A549 (cell line): ENCODE data around the gene LUZP1. TPM values are rescaled to one million over a fixed set of nuclear protein-coding genes. Genes with fewer than 3 reads are reported as not detected.
"Not testable (repeated sequence)": the region's sequence is repeated elsewhere in the genome, so short reads cannot be mapped to it uniquely, and the experiment has no call there.

ENCODE experiments used
- ATAC-seq, 2 experiments: fragments of 200-7000 bp in 1 of 2; fragments of >200 bp in 1 of 2; cut with Nextera tagmentation in 1 of 2; cut with Tn5 transposase in 1 of 2; 3 replicates each; pipeline versions ENCODE4 v1.8.0 to v1.9.1; 2018 to 2020; ENCODE audit warnings: mild to moderate bottlenecking in 1 of 2, moderate library complexity in 1 of 2
- CTCF ChIA-PET: fragments of 300-600 bp; sonication (Branson Sonifier 250); formaldehyde crosslinking; extraction: SDS; loops from one replicate; lab custom pipeline; 2021; ENCODE audit warnings: antibody characterized with exemption, inconsistent platforms; lab: Yijun Ruan, JAX
- POLR2A ChIA-PET: fragments of 350-600 bp; formaldehyde crosslinking; extraction: SDS; loops from one replicate; lab custom pipeline; 2021; ENCODE audit warnings: antibody characterized with exemption, inconsistent platforms; lab: Yijun Ruan, JAX
- DNase-seq, 2 experiments: peaks; one replicate each; pipeline versions ENCODE4 v3.0.0 to v3.0.0-alpha.2; 2011 to 2016; ENCODE audit warnings: low read depth in 1 of 2, low spot score in 1 of 2
- FAIRE-seq: peaks from 2 replicates; lab custom pipeline; 2011; peaks lifted over from hg19 to GRCh38; lab: Jason Lieb, UNC
- H3K27ac ChIP-seq, 2 experiments: fragments of >200 bp; sonication (Bioruptor Twin); formaldehyde crosslinking; 3 replicates each; pipeline ENCODE4 v1.5.1; 2016 to 2017
- H3K4me1 ChIP-seq: fragments of >200 bp; sonication (Bioruptor Twin); formaldehyde crosslinking; 3 replicates; pipeline ENCODE4 v1.6.1; 2016
- H3K4me2 ChIP-seq: fragments of >200 bp; sonication (Bioruptor Twin); formaldehyde crosslinking; 3 replicates; pipeline ENCODE4 v1.6.1; 2016
- H3K4me3 ChIP-seq: fragments of >200 bp; sonication (Bioruptor Twin); formaldehyde crosslinking; 3 replicates; pipeline ENCODE4 v1.5.1; 2016
- H3K9me3 ChIP-seq: fragments of >200 bp; sonication (Bioruptor Twin); formaldehyde crosslinking; 3 replicates; pipeline ENCODE4 v1.6.1; 2016
- ATOH8 ChIP-seq: fragments of 250-450 bp; sonication (Bioruptor Pico); IDR thresholded peaks from 2 replicates; pipeline ENCODE4 v1.5.0; 2020; ENCODE audit warnings: low read depth, mild to moderate bottlenecking, moderate library complexity
- CBX8 ChIP-seq: fragments of 200-600 bp; sonication (generic); IDR thresholded peaks from 2 replicates; pipeline ENCODE4 v1.6.1; 2016
- CEBPB ChIP-seq, 2 experiments: fragments of >200 bp in 1 of 2; sonication (Bioruptor Twin) in 1 of 2; formaldehyde crosslinking in 1 of 2; IDR thresholded peaks; 2 replicates each; pipeline ENCODE4 v1.6.1; 2012 to 2016
- E2F6 ChIP-seq: IDR thresholded peaks from 2 replicates; pipeline ENCODE4 v1.6.1; 2012; ENCODE audit warnings: low read depth, borderline replicate concordance
- EHMT2 ChIP-seq: fragments of 200-600 bp; sonication (generic); IDR thresholded peaks from 2 replicates; pipeline ENCODE4 v1.6.1; 2016; ENCODE audit warnings: antibody characterized with exemption, low read depth, mild to moderate bottlenecking, moderate library complexity
- EP300 ChIP-seq, 2 experiments: fragments of >200 bp; sonication (Bioruptor Twin); formaldehyde crosslinking; IDR thresholded peaks; 2 replicates in 1 of 2; 3 replicates in 1 of 2; pipeline ENCODE4 v1.6.1; 2016 to 2017
- ESRRA ChIP-seq: fragments of 150-350 bp; IDR thresholded peaks from 2 replicates; pipeline ENCODE4 v1.6.1; 2014; ENCODE audit warnings: mild to moderate bottlenecking, low read length, borderline replicate concordance
- FOSL2 ChIP-seq, 2 experiments: fragments of 450-650 bp in 1 of 2; fragments of >200 bp in 1 of 2; sonication (Bioruptor Twin) in 1 of 2; formaldehyde crosslinking; IDR thresholded peaks; 2 replicates each; pipeline versions ENCODE4 v1.5.0 to v1.6.1; 2016 to 2020; ENCODE audit warnings: mild to moderate bottlenecking in 1 of 2, moderate library complexity in 1 of 2
- HOXA7 ChIP-seq: fragments of 250-450 bp; sonication (Bioruptor Pico); IDR thresholded peaks from 2 replicates; pipeline ENCODE4 v1.5.0; 2020; ENCODE audit warnings: mild to moderate bottlenecking, moderate library complexity
- HOXB13 ChIP-seq: fragments of 250-450 bp; sonication (Bioruptor Pico); IDR thresholded peaks from 2 replicates; pipeline ENCODE4 v1.5.0; 2020; ENCODE audit warnings: low read depth, mild to moderate bottlenecking, moderate library complexity
- JUNB ChIP-seq: fragments of >200 bp; sonication (Bioruptor Twin); formaldehyde crosslinking; IDR thresholded peaks from 2 replicates; pipeline ENCODE4 v1.6.1; 2016
- KDM5A ChIP-seq: fragments of 200-600 bp; sonication (generic); IDR thresholded peaks from 2 replicates; pipeline ENCODE4 v1.6.1; 2016; ENCODE audit warnings: antibody characterized with exemption, mild to moderate bottlenecking
- MYC ChIP-seq: IDR thresholded peaks from 2 replicates; pipeline ENCODE4 v1.6.1; 2012; ENCODE audit warnings: mild to moderate bottlenecking, inconsistent platforms, low read length, improper control_type of control experiment, borderline replicate concordance
- RAD21 ChIP-seq, 2 experiments: fragments of >200 bp in 1 of 2; sonication (Bioruptor Twin) in 1 of 2; formaldehyde crosslinking in 1 of 2; IDR thresholded peaks in 1 of 2; conservative IDR thresholded peaks in 1 of 2; 2 replicates in 1 of 2; 3 replicates in 1 of 2; pipeline ENCODE4 v1.6.1; 2012 to 2018; ENCODE audit warnings: inconsistent platforms in 1 of 2
- RCOR1 ChIP-seq: fragments of 150-350 bp; IDR thresholded peaks from 2 replicates; pipeline ENCODE4 v1.6.1; 2014; ENCODE audit warnings: antibody characterized with exemption, low read length, low read depth
- RNF2 ChIP-seq: fragments of 200-600 bp; sonication (generic); IDR thresholded peaks from 2 replicates; pipeline ENCODE4 v1.6.1; 2016; ENCODE audit warnings: low read depth, mild to moderate bottlenecking, antibody characterized with exemption, moderate library complexity, borderline replicate concordance
- TP53 ChIP-seq: fragments of 250-450 bp; sonication (Bioruptor Pico); IDR thresholded peaks from 2 replicates; pipeline ENCODE4 v1.5.0; 2021; ENCODE audit warnings: mild to moderate bottlenecking, moderate library complexity
- WGBS: methylation state at CpG from one replicate; pipeline ENCODE4 v1.1.6; 2017; ENCODE audit errors: missing lambda C conversion rate; 5-methylcytosine and 5-hydroxymethylcytosine counted together
- polyA plus RNA-seq, 4 experiments: library from polyadenylated mRNA; depleted of rRNA in 3 of 4; stranded (reverse); fragments of >200 nt; fragmentation: RNase III in 1 of 4; extraction: RNeasy Plus Mini Kit Qiagen cat#74134 plus additional on column Dnase treatment in 1 of 4; gene quantifications; 2 replicates in 3 of 4; 3 replicates in 1 of 4; pipeline ENCODE4 v1.2.3, GENCODE V29; 2011 to 2017
- TF ChIP-seq, protein P1 (sequence below): fragments of >200 bp; sonication (Bioruptor Twin); formaldehyde crosslinking; IDR thresholded peaks from 2 replicates; pipeline ENCODE4 v1.6.1; 2016

The LUZP1 gene
- polyA plus RNA-seq, 2 of the 4 experiments (the other 2 are of a cell fraction) = 18.2 to 26.2 TPM

GRCh38 chr1:23209770-23210169, 41.1 kb upstream of the LUZP1 start:
- ChIA-PET POLR2A (interaction anchor here (0.7 to 1.2 kb wide), 2 partner anchors 13 to 15 kb away, joined by 3 read pairs; no protein-coding TSS in a partner anchor), CTCF (interaction anchor here (1.6 to 3.3 kb wide), 4 partner anchors 12 to 110 kb away, joined by 5 to 13 read pairs (median 8); no protein-coding TSS in a partner anchor)
- ATAC-seq = no peak
- Histone ChIP-seq H3K4me2 (no peak overlapping the region), H3K4me3 (no peak overlapping the region), H3K9me3 (no peaks in the 10 kb centered on the region), H3K4me1 (peaks cover 47% of the 10 kb centered on the region), H3K27ac (peak overlapping the region; percentile 4 to 65; a peak in 5 of 6 replicates)
- FAIRE-seq = no peak
- WGBS = 78% methylated on average over 4 of the region's 4 CpGs
- TF ChIP-seq HOXB13 (CRISPR knock-in tag) (no peak), HOXA7 (no peak), TP53 (CRISPR knock-in tag) (no peak), ATOH8 (CRISPR knock-in tag) (no peak), EHMT2 (no peak), KDM5A (no peak), FOSL2 (IDR thresholded peaks at IDR 0.05) (no peak), FOSL2 (CRISPR knock-in tag; IDR thresholded peaks at IDR 0.05) (no peak), E2F6 (no peak), JUNB (no peak), CEBPB (IDR thresholded peaks at IDR 0.05) (no peak), ESRRA (no peak), CBX8 (no peak)
- DNase-seq = no peak

DNA sequence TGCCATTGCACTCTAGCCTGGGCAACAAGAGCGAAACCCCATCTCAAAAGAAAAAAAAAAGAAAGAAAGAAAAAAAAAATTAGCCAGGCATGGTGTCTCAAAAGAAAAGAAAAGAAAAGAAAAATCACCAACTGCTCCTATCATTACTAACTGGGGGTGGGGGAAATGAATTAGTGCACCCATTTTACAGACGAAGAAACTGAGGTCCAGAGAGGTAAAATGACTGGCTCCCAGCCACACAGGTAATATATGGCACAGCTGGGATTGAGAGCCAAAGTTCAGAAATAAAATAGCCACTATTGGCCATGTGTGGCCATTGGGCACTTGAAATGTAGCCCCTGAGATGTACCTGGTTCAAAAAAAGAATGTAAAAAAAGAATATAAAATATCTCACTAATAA, 39.9 kb upstream of the LUZP1 start:
- no peak overlapping the region for H3K4me2 ChIP-seq
- TF ChIP-seq EP300 (IDR thresholded peaks at IDR 0.05) (no peak), MYC (no peak), RNF2 (no peak), FOSL2 (IDR thresholded peaks at IDR 0.05) (no peak), FOSL2 (CRISPR knock-in tag; IDR thresholded peaks at IDR 0.05) (no peak), RCOR1 (no peak), E2F6 (no peak), CEBPB (IDR thresholded peaks at IDR 0.05) (no peak)
- ATAC-seq = no peak
- ChIA-PET CTCF (interaction anchor here (1.0 to 3.3 kb wide), 3 partner anchors 9 to 24 kb away, joined by 3 to 13 read pairs (median 4); partner anchors contain the start of gene HTR1D), POLR2A (no interaction called here)
- no peak overlapping the region for H3K4me3 ChIP-seq
- 92% methylated on average over 2 of the region's 2 CpGs for WGBS
- FAIRE-seq = no peak
- peaks cover 36% of the 10 kb centered on the region for H3K4me1 ChIP-seq
- H3K9me3 ChIP-seq = no peaks in the 10 kb centered on the region
- peak overlapping the region in 1 of 2 experiments; percentile 69; a peak in 2 of 6 replicates for H3K27ac ChIP-seq
- no peak for DNase-seq

- CTCF ChIA-PET = interaction anchor here (0.8 to 1.6 kb wide), 3 partner anchors 8 to 23 kb away, joined by 3 to 4 read pairs (median 3); partner anchors contain the start of gene HTR1D
- H3K4me2 ChIP-seq, H3K4me3 ChIP-seq, FAIRE-seq, ATAC-seq, H3K9me3 ChIP-seq, DNase-seq: not testable (repeated sequence)
- POLR2A ChIA-PET = interaction anchor here (0.6 kb wide), 1 partner anchor 41 kb away, joined by 16 read pairs; no protein-coding TSS in a partner anchor
- peaks cover 41% of the 10 kb centered on the region for H3K4me1 ChIP-seq
- peak overlapping the region; percentile 20 to 69; a peak in 3 of 6 replicates for H3K27ac ChIP-seq
- WGBS = 85% methylated on average over 8 of the region's 8 CpGs
These were observed 39.1 kb upstream of the LUZP1 start for GRCh38 chr1:23207733-23208132.

- DNase-seq (no peak), FAIRE-seq (no peak), ATAC-seq (no peak; a peak in 1 of 6 replicates)
- ChIA-PET CTCF (interaction anchor here (0.8 to 4.4 kb wide), 4 partner anchors 9 to 20 kb away, joined by 3 to 18 read pairs (median 8); partner anchors contain the start of gene HTR1D), POLR2A (no interaction called here)
- WGBS = 25% methylated on average over 3 of the region's 3 CpGs
- no peaks in the 10 kb centered on the region for H3K9me3 ChIP-seq
- H3K4me2 ChIP-seq = peak overlapping the region; percentile 46
- TF ChIP-seq FOSL2 (IDR thresholded peaks at IDR 0.05) (no peak), FOSL2 (CRISPR knock-in tag; IDR thresholded peaks at IDR 0.05) (0 out of 2 replicates have a peak, but pooled peaks have one; percentile 5), HOXB13 (CRISPR knock-in tag) (no peak), E2F6 (no peak), RAD21 (conservative IDR thresholded peaks at IDR 0.05 in 1 of 2, IDR thresholded peaks at IDR 0.05 in 1 of 2) (no peak)
- TF ChIP-seq, protein P1, sequence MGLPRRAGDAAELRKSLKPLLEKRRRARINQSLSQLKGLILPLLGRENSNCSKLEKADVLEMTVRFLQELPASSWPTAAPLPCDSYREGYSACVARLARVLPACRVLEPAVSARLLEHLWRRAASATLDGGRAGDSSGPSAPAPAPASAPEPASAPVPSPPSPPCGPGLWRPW = no peak
- peaks cover 39% of the 10 kb centered on the region for H3K4me1 ChIP-seq
- peak overlapping the region; percentile 97 to 98 for H3K27ac ChIP-seq
- no peak overlapping the region for H3K4me3 ChIP-seq
These were observed 33.6 kb upstream of the LUZP1 start for GRCh38 chr1:23202263-23202749.
